HUES48 (cell line): ENCODE measurements around the gene PPP1R1C.
"Not testable (repeated sequence)": the region's sequence is repeated elsewhere in the genome, so short reads cannot be mapped to it uniquely, and the experiment has no call there.

Experiments
- H3K27ac ChIP-seq: one replicate; pipeline ENCODE4 v1.7.0; 2013; ENCODE audit warnings: low read depth, low read length, inconsistent platforms
- H3K27me3 ChIP-seq: 2 replicates; pipeline ENCODE4 v1.6.1; 2013; ENCODE audit warnings: mild to moderate bottlenecking, low read length; ENCODE audit not compliant: control insufficient read depth, insufficient read depth
- H3K36me3 ChIP-seq: 2 replicates; pipeline ENCODE4 v1.6.1; 2013; ENCODE audit warnings: low read length; ENCODE audit not compliant: control insufficient read depth, insufficient read depth
- H3K4me1 ChIP-seq: 2 replicates; pipeline ENCODE4 v1.6.1; 2013; ENCODE audit warnings: mild to moderate bottlenecking, low read length; ENCODE audit not compliant: control insufficient read depth, insufficient read depth
- H3K4me3 ChIP-seq: 2 replicates; pipeline ENCODE4 v1.5.1; 2013; ENCODE audit warnings: mild to moderate bottlenecking, low read depth, low read length
- H3K9ac ChIP-seq: 2 replicates; pipeline ENCODE4 v1.6.1; 2013; ENCODE audit warnings: mild to moderate bottlenecking, low read depth, low read length, moderate library complexity
- H3K9me3 ChIP-seq: 2 replicates; pipeline ENCODE4 v1.6.1; 2013; ENCODE audit warnings: low read length; ENCODE audit not compliant: control insufficient read depth, insufficient read depth

PPP1R1C gene

DNA sequence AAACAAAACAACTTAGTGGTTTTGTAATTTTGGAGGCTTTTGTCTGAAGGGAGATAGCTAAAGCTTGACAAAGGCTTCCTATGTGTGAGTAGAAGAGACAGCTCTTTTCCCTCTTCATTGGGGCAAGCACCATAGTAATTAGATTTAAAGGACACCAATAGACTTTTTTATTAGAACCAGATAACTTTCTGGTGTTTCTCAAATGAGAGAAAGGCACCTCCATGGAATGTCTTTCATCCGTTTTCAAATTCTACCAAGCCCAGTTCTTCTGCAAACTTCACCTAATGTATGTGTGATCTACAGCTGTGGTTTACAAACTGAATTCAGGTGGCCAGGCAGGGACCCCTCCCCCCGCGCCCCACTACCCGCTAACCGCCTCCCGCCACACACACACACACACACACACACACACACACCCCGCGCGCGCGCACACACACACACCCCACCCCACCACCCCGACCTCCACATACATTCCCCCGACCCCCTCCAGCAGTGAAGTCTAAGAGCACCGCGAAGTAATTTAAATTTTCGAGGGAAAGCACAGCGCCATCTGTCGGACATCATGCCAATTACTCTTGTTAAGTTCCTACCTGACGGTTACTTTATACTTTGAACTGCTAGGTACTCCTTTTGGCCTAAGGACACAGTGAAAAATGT, 31.6 kb upstream of the PPP1R1C start:
- H3K9ac ChIP-seq, result no peak overlapping the region; the same call in 1 of the 2 replicates
- peak overlapping the region; percentile 50 for H3K4me3 ChIP-seq
- H3K4me1 ChIP-seq, result peaks cover 8% of the 10 kb centered on the region; the same call in 1 of the 2 replicates
- H3K36me3 ChIP-seq, result no peaks in the 10 kb centered on the region
- H3K27ac ChIP-seq, result no peak overlapping the region
- no peaks in the 10 kb centered on the region for H3K27me3 ChIP-seq
- H3K9me3 ChIP-seq, result no peaks in the 10 kb centered on the region

DNA sequence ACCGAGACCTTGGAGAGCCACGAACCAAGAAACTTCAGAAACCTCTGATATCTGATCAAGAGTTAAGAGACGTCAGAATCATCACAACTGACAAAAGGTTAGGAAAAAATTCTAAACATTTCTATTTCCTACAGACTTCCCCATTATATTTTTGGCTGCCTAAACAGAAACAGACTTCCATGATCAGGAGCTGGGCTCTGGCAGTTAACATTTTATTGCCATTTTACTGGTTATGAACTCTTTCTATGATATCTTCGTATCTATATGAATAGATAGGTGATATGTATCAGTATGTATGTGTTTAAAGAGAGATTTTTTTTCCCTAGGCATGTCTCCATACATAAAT, 31.1 kb upstream of the PPP1R1C start:
- Histone ChIP-seq H3K4me3 (peak overlapping the region; percentile 50), H3K27ac (no peak overlapping the region), H3K9me3 (no peaks in the 10 kb centered on the region), H3K4me1 (peaks cover 8% of the 10 kb centered on the region; the same call in 1 of the 2 replicates), H3K9ac (no peak overlapping the region; the same call in 1 of the 2 replicates), H3K27me3 (no peaks in the 10 kb centered on the region), H3K36me3 (no peaks in the 10 kb centered on the region)

DNA sequence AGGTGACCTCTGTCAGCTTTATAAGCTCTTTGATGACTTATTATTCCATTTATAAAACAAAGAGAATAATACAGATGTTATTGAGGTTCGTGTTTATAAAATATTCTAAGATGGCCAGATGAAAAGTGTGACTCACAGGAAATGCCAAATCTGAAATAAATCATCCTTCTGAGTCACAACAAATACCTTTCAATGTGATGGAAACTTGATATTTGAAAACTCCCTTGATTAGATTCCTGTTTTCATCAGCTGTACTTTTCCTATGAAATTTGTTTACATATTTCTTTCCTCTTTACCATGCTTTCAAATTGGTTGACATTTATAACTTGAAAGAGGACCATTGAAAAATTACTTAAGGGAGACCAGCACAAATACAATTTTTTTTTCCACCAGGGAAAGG, 30.6 kb upstream of the PPP1R1C start:
- Histone ChIP-seq H3K36me3 (no peaks in the 10 kb centered on the region), H3K9me3 (no peaks in the 10 kb centered on the region), H3K4me1 (peaks cover 8% of the 10 kb centered on the region; the same call in 1 of the 2 replicates), H3K4me3 (no peak overlapping the region), H3K9ac (no peak overlapping the region), H3K27ac (no peak overlapping the region), H3K27me3 (no peaks in the 10 kb centered on the region)

DNA sequence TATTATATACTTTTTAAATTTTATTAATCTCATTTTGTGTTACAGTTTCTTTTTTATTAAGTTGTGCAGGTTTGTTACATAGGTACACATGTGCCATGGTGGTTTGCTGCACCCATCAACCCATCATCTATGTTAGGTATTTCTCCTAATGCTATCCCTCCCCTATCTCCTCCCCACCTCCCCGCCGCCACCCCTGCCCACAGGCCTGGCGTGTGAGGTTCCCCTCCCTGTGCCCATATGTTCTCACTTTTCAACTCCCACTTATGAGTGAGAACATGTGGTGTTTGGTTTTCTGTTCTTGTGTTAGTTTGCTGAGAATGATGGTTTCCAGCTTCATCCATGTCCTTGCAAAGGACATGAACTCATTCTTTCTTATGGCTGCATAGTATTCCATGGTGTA, 29.8 kb upstream of the PPP1R1C start:
- not testable (repeated sequence) for H3K27ac ChIP-seq, H3K9me3 ChIP-seq, H3K36me3 ChIP-seq, H3K27me3 ChIP-seq, H3K9ac ChIP-seq, H3K4me1 ChIP-seq, H3K4me3 ChIP-seq

DNA sequence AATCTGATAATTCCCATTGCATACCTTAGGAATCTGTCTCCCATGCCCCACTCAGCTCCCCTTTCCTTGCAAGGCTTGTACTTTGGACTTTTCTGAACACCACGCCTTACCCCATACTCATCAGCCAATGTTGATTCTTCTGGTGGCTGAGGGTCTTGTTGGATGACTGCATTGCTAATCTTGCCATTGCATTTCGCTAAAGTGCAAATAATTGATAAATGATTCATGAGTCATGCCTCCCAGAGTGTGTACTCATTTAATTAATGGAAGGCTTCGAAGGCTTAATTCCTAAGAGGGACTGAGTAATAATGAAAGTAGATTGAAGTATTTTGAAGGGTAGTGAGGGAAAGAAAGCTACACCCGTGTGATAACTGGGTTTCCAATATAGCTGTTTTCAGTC, 28.0 kb upstream of the PPP1R1C start:
- no peak overlapping the region for H3K9ac ChIP-seq
- no peaks in the 10 kb centered on the region for H3K27me3 ChIP-seq
- H3K27ac ChIP-seq, result no peak overlapping the region
- no peaks in the 10 kb centered on the region for H3K36me3 ChIP-seq
- H3K4me1 ChIP-seq, result peaks cover 8% of the 10 kb centered on the region; the same call in 1 of the 2 replicates
- no peaks in the 10 kb centered on the region for H3K9me3 ChIP-seq
- H3K4me3 ChIP-seq, result no peak overlapping the region

DNA sequence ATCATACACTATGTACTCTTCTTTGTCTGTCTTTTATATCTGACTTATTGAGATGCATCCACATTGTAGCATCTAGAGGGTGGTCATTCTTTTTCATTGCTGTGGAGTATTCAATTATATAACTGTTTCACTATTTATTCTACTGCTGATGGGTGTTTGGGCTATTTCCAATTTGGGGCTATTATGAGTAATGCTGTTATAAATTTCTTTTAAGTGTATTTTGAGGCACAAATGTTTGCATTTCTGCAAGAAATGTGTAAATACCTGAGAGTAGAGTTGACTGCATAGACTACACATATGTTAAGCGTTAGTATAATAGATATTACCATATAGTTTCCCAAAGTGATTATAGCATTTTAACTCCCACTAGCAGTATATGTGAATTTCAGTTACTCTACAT, 26.9 kb upstream of the PPP1R1C start:
- no peaks in the 10 kb centered on the region for H3K27me3 ChIP-seq
- no peak overlapping the region for H3K4me3 ChIP-seq
- peaks cover 6% of the 10 kb centered on the region; the same call in 1 of the 2 replicates for H3K4me1 ChIP-seq
- no peaks in the 10 kb centered on the region for H3K36me3 ChIP-seq
- no peak overlapping the region for H3K27ac ChIP-seq
- no peak overlapping the region for H3K9ac ChIP-seq
- H3K9me3 ChIP-seq, result no peaks in the 10 kb centered on the region

DNA sequence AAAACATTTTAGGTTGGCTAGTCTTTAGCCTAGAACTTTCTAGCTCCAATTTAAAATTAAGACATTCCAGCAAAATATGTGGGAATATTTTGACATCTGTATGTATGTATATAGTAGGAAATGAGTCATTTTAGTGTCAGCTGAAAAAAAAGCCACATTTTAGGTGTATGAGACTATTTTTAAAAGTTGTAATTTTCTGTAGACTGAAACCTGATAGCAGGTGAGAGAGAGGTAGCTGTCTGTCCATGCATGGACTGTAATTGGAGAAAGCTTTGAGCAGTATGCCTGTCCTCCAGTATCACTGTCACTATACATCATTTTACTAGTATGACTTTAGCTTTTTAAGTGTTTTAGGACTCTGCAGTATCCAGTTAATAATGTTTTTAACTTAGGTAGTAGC, 26.1 kb upstream of the PPP1R1C start:
- H3K9me3 ChIP-seq, result no peaks in the 10 kb centered on the region
- H3K4me3 ChIP-seq, result no peak overlapping the region
- no peaks in the 10 kb centered on the region for H3K27me3 ChIP-seq
- H3K27ac ChIP-seq, result no peak overlapping the region
- no peaks in the 10 kb centered on the region for H3K36me3 ChIP-seq
- no peak overlapping the region for H3K9ac ChIP-seq
- H3K4me1 ChIP-seq, result peaks cover 2% of the 10 kb centered on the region; the same call in 1 of the 2 replicates

DNA sequence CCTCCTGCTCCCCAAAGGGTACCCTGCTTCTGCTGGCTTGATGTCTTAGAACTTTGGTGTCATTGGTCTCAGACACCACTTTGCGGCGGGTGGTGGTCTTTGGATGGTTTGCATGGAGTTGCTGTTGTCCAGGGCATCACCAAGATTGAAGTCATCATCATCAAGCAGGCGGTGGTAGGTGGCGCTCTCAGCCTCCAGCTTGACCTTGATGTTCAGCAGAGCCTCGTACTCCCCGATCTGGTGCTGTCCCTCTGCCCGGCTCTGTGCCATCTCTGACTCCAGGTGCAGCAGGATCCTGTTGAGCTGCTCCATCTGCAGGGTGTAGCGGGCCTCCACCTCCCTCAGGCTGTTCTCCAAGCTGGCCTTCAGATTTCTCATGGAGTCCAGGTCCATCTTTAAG, 24.5 kb upstream of the PPP1R1C start:
- not testable (repeated sequence) for H3K27ac ChIP-seq, H3K27me3 ChIP-seq, H3K4me3 ChIP-seq, H3K9me3 ChIP-seq, H3K4me1 ChIP-seq, H3K36me3 ChIP-seq, H3K9ac ChIP-seq

DNA sequence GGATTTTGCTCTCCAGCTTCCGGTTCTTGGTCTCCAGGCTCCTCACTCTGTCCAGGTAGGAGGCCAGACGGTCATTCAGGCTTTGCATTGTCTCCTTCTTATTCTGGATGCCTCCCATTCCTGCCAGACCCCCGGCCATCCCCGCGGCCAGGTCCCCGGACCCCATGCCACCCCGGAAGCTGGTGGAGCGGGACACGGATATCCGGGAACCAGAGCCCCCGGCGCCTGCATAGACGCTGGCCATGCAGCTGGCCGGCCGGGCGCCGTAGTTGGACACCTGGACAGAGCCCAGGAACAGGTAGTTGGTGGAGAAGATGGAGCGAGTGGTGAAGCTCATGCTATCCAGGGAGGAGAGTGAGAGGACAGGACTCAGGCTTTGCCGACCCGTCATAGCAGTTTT, 23.5 kb upstream of the PPP1R1C start:
- no peaks in the 10 kb centered on the region for H3K36me3 ChIP-seq
- H3K4me1 ChIP-seq, result no peaks in the 10 kb centered on the region
- H3K9me3 ChIP-seq, result no peaks in the 10 kb centered on the region
- no peak overlapping the region for H3K9ac ChIP-seq
- no peak overlapping the region for H3K4me3 ChIP-seq
- no peaks in the 10 kb centered on the region for H3K27me3 ChIP-seq
- no peak overlapping the region for H3K27ac ChIP-seq

DNA sequence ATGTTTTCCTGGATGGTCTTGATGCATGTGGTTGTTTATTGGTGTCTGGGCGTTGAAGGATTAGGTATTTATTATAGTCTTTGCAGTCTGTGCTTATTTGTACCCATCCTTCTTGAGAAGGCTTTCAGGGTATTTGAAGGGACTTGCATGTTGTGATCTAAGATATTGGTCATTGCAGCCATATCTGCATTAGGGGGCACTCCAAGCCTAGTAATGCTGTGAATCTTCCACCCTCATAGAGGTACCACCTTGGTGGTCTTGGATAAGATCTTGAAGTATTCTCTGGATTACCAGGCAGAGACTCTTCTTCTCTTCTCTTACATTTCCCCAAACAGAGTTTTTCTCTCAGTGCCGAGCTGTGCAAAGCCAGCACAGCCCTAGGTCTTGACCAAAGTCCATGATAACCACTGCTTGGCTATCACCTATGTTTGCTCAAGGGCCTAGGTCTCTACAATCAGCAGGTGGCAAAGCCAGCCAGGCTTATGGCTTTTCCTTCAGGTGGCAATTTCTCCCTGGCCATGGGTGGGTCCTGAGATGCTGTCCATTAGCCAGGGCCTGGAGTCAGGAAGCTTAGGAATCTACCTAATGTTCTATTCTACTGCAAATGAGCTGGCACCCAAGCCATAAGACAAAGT, 15.4 kb upstream of the PPP1R1C start:
- Histone ChIP-seq H3K4me3 (no peak overlapping the region), H3K27me3 (no peaks in the 10 kb centered on the region), H3K27ac (no peak overlapping the region), H3K4me1 (no peaks in the 10 kb centered on the region), H3K9me3 (no peaks in the 10 kb centered on the region), H3K36me3 (no peaks in the 10 kb centered on the region), H3K9ac (no peak overlapping the region)

DNA sequence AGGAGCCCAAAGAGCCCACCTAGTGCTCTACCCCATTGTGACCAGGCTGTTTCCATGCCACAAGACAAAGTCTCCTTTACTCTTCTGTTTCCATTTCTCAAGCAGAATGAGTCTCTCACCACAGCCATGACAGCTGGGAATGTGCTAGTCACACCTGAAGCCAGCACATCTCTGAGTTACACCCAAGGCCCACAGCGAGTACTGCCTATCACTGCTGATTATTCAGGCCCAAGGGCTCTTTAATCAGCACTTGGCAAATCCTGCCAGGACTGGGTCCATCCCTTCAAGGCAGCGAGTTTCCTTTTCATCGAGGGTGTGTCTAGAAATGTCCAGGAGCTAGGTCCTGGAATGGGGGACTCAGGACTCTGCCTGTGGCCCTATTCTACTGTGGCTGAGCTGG, 14.6 kb upstream of the PPP1R1C start:
- Histone ChIP-seq H3K4me1 (no peaks in the 10 kb centered on the region), H3K9me3 (no peaks in the 10 kb centered on the region), H3K9ac (no peak overlapping the region), H3K36me3 (no peaks in the 10 kb centered on the region), H3K27me3 (no peaks in the 10 kb centered on the region), H3K27ac (no peak overlapping the region), H3K4me3 (no peak overlapping the region)
